Neural crest cell (in vitro differentiated cells): ENCODE measurements around the gene ANAPC10. TPM values are rescaled to one million over a fixed set of nuclear protein-coding genes. Genes with fewer than 3 reads are reported as not detected.

ENCODE experiments used
- DNase-seq: peaks from one replicate; pipeline ENCODE4 v3.0.0; 2021; ENCODE audit warnings: low read depth, mixed read lengths, low spot score
- H3K27ac Mint-ChIP-seq: one replicate; pipeline ENCODE4 v1.8.0; 2021; ENCODE audit warnings: mild to moderate bottlenecking, mixed read lengths; ENCODE audit not compliant: unreplicated experiment
- H3K27me3 Mint-ChIP-seq: 2 replicates; pipeline ENCODE4 v1.8.0; 2021; ENCODE audit warnings: low read depth, mild to moderate bottlenecking, mixed read lengths
- H3K36me3 Mint-ChIP-seq: 2 replicates; pipeline ENCODE4 v1.8.0; 2021; ENCODE audit warnings: low read depth, mild to moderate bottlenecking, mixed read lengths
- H3K4me1 Mint-ChIP-seq: 2 replicates; pipeline ENCODE4 v1.8.0; 2021; ENCODE audit warnings: mixed read lengths
- H3K4me3 Mint-ChIP-seq: one replicate; pipeline ENCODE4 v1.8.0; 2021; ENCODE audit warnings: mild to moderate bottlenecking, mixed read lengths
- H3K9me3 Mint-ChIP-seq: 2 replicates; pipeline ENCODE4 v1.8.0; 2021; ENCODE audit warnings: mixed read lengths
- CTCF ChIP-seq: fragments of 200-600 bp; sonication (generic); conservative IDR thresholded peaks from 2 replicates; pipeline ENCODE4 v1.5.0; 2021; ENCODE audit warnings: antibody characterized with exemption, mild to moderate bottlenecking
- total RNA-seq: library from RNA; stranded (reverse); gene quantifications from 2 replicates; pipeline ENCODE4 v1.2.1, GENCODE V29; 2021

The ANAPC10 gene
- total RNA-seq, 1 donor from 2014 or later = 19.4 TPM

- Mint-ChIP-seq H3K27ac (no peak overlapping the region), H3K27me3 (no peaks in the 10 kb centered on the region), H3K4me1 (no peaks in the 10 kb centered on the region), H3K4me3 (no peak overlapping the region), H3K9me3 (peaks cover 8% of the 10 kb centered on the region), H3K36me3 (peaks cover 30% of the 10 kb centered on the region)
- no peak for TF ChIP-seq CTCF
- DNase-seq = no peak
Measured at GRCh38 chr4:145035494-145036136, 62.4 kb downstream of the ANAPC10 start.

GRCh38 chr4:145034727-145035211, 63.2 kb downstream of the ANAPC10 start:
- H3K27ac Mint-ChIP-seq = peak overlapping the region; percentile 75

GRCh38 chr4:145019346-145019745, 78.7 kb downstream of the ANAPC10 start:
- no peak for TF ChIP-seq CTCF
- DNase-seq = no peak
- Mint-ChIP-seq H3K9me3 (peaks cover 13% of the 10 kb centered on the region), H3K27ac (no peak overlapping the region), H3K27me3 (no peaks in the 10 kb centered on the region), H3K36me3 (peaks cover 79% of the 10 kb centered on the region), H3K4me1 (peaks cover 5% of the 10 kb centered on the region), H3K4me3 (no peak overlapping the region)

More at GRCh38 chr4:145034727-145035211, 63.2 kb downstream of the ANAPC10 start:
- H3K4me3 Mint-ChIP-seq = no peak overlapping the region
- no peak for TF ChIP-seq CTCF
- H3K27me3 Mint-ChIP-seq = no peaks in the 10 kb centered on the region
- no peak for DNase-seq
- peaks cover 8% of the 10 kb centered on the region for H3K9me3 Mint-ChIP-seq
- peaks cover 37% of the 10 kb centered on the region for H3K36me3 Mint-ChIP-seq
- H3K4me1 Mint-ChIP-seq = no peaks in the 10 kb centered on the region

GRCh38 chr4:145014365-145014764, 83.6 kb downstream of the ANAPC10 start:
- Mint-ChIP-seq H3K4me3 (no peak overlapping the region), H3K4me1 (peaks cover 13% of the 10 kb centered on the region), H3K27ac (peak overlapping the region; percentile 35), H3K27me3 (no peaks in the 10 kb centered on the region), H3K36me3 (peaks cover 58% of the 10 kb centered on the region), H3K9me3 (peaks cover 3% of the 10 kb centered on the region)
- no peak for DNase-seq
- TF ChIP-seq CTCF = no peak

- H3K9me3 Mint-ChIP-seq = peaks cover 3% of the 10 kb centered on the region
- H3K4me1 Mint-ChIP-seq = peaks cover 11% of the 10 kb centered on the region
- peak overlapping the region; percentile 98 for H3K27ac Mint-ChIP-seq
- H3K36me3 Mint-ChIP-seq = peaks cover 66% of the 10 kb centered on the region
- no peaks in the 10 kb centered on the region for H3K27me3 Mint-ChIP-seq
- DNase-seq = no peak
- TF ChIP-seq CTCF = no peak
- H3K4me3 Mint-ChIP-seq = no peak overlapping the region
Measured at GRCh38 chr4:145012841-145013240, 85.2 kb downstream of the ANAPC10 start.
